ENCODE measurements around the gene ANKRD12.

DNA sequence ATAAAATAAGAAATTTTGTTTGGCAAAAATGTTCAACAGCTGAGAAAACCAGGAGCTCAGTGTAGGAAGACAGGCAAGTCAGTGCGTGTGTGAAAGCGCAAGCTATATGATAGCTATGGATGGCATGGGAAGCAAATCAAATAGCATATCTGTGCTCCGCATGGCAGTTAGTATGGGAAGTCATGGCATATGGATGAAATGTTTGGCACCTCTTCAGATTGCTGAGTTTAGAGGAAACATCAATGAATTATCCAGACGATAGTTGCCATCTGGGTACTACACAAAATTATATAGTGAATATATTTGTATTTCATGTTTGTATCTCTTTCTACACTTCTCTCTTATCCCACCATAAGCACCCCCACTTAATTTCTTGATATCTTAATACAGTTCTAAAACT lies 112.1 kb downstream of the ANKRD12 start:
- TF ChIP-seq, protein P1, sequence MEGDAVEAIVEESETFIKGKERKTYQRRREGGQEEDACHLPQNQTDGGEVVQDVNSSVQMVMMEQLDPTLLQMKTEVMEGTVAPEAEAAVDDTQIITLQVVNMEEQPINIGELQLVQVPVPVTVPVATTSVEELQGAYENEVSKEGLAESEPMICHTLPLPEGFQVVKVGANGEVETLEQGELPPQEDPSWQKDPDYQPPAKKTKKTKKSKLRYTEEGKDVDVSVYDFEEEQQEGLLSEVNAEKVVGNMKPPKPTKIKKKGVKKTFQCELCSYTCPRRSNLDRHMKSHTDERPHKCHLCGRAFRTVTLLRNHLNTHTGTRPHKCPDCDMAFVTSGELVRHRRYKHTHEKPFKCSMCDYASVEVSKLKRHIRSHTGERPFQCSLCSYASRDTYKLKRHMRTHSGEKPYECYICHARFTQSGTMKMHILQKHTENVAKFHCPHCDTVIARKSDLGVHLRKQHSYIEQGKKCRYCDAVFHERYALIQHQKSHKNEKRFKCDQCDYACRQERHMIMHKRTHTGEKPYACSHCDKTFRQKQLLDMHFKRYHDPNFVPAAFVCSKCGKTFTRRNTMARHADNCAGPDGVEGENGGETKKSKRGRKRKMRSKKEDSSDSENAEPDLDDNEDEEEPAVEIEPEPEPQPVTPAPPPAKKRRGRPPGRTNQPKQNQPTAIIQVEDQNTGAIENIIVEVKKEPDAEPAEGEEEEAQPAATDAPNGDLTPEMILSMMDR (conservative IDR thresholded peaks at IDR 0.05), result no peak
- no peak for TF ChIP-seq EZH2 (IDR thresholded peaks at IDR 0.05; ENCODE audit: low read depth)

All from PC-9 (cell line).